DMS79 (cell line): Measurements from ENCODE around the gene KIF18B.

ENCODE experiments used
- DNase-seq: peaks from one replicate; lab custom pipeline; 2025; lab: John Stamatoyannopoulos, UW

The KIF18B gene

DNA sequence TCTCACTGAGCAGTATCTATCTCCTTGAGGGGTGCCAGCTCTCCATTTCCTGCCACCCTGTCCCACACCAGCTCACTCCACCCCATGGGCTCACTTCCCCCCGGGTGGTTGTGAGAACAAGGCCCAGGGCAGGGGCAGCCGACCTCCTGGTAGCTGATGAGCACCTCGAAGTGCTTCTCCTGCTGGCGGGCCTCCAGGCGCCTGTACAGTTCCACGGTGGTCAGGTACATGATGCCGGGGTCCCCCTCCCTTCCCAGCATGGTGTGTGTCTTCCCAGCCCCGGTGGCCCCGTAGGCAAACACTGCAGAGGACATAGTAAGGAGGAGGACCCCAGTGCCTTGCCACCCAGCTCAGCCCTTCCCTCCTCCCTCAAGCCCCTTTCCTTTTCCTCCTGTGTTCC is 12.5 kb downstream of the KIF18B start:
- no peak for DNase-seq

DNA sequence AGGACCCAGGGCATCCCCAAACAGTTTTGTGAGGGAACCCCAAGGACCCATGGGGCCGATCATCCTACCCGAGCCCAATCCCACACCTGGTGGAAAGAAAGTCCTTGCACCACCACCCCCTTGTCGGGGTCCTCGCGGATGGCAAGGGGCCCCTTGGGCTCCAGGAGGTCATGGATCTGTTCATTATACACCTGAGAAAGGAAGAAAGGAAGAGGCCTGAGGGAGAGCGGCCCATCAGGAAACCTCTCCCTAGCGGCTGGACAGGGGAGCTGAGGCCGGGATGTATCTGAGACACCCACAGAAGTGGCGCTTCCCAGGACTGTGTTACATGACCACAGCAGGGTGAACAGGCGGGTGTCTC is 12.8 kb downstream of the KIF18B start:
- DNase-seq: no peak

DNA sequence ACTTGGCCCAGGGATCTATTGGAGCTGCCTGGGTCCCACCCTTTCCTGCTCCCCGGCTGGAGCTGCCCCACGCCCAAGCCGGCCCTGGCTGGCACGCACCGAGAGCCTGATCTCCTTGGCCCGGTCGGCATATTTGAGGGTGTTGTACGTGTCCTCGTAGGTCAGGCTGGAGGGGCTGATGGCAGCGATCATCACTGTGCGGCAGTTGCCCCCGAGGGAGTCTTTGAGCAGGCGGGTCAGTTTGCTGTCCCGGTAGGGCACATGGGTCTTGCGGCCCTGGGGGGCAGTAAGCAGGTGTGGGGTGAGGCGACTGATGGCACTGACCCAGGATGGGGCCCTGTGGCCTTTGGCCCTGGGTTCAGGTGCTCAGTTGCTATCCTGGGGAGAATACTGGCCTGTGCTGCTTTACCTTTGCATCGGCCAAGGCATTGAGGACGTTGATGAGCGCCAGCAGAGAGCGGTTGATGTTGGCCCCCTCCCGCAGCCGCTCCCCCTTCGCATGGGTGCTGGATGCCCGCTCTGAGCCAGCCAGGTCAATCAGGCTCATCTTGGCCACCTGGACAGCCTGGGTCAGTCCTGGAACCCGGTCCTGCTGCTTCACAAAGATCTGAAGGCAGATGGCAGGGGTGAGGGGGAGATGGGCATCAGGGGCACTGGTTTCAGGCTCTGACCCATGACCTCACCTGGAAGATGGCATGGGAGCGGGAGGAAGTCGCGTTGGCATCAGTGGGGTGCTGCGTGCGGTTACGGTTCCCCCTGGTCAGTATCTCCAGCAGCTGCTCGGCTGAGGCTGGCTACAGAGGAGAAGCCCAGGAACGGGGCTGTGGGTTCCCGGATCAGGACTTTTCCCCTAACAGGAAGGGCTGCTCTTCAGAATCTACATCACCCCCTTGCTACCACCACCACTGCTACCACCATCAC is 13.5 kb downstream of the KIF18B start:
- DNase-seq: no peak

DNA sequence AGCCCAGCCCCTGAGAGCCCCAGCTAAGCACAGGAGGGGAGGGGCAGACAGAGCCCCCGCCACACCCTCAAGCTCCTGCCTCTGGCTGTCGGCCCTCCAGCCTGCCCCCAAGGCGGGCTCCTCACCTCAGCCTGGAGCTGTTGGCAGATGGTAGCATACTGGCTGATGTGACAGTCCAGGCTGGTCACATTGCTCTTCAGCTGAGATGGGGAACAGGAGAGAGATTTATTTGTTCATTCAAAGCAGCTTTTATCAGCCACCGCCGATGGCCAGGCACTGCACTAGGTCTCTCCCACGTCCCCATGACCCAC is 14.8 kb downstream of the KIF18B start:
- DNase-seq: no peak

DNA sequence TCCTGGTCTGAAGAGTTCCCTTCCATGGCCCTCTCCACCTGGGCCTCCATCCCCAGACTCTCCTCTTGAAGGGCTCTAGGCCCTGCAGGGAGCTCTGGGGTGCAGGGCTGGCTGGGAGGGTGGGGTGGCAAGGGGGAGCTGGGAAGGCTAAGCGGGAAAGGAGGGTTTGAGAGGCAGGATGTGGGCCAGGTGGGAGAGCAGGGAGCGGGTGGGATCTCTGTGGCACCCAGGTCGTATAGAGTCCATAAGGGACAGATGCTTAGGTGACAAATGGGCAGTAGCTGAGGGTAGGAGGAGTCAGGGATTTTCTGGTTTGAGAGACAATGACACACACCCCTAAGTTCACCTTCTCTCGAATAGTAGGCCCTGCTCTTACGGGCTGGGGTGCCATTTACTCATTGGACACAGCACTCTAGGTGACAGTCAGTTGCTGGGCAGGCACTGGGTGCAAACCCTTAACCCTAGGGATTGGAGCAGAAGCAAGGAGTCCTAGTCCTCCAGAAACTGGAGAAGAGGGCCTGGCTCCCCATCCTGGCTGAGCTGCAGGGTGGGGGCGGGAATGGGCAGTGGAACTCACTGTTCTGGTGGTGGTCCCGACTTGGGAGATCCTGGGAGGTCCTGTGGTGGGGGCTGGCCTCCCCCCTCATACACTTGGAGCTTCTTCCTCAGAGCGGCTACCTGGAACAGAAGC is 15.3 kb downstream of the KIF18B start:
- DNase-seq: no peak

DNA sequence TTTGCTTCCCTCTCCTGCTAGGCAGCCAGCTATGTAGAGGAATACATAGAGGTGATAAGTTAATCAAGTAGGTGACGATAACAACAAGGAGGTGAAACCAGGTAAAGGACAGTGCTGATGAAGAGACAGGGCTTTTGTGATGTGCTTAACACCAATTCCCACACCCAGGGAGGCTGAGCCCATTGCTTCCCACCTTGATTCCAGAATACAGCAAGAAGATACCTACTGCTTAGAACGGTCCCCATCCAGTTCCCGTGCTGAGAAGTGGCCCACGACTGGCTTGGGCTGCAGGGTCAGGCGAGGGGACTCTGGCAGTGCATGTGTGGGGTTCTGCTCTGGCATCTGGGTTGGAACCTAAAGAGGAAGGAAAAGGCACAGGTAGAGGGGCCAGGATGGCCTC is 16.2 kb downstream of the KIF18B start:
- DNase-seq: no peak

DNA sequence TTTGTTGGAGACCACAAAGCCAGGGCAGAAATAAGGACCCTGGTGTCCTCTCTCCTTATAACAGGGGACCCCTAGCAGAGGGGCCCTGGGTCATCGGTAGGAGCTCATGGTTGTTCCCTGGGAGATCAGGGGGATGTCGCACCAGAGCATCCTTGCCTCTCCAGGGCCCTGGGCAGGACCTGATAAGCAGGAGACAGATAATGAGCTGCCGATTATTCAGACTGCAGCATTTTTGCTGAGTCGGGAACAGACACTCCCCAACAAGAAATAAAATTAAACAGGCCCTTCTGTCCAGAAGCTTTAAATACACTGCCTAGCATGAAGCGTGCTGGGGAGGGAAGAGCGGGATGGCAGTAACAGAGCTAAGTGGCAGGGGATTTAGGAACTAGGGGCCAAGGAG is 16.9 kb downstream of the KIF18B start:
- DNase-seq: no peak

DNA sequence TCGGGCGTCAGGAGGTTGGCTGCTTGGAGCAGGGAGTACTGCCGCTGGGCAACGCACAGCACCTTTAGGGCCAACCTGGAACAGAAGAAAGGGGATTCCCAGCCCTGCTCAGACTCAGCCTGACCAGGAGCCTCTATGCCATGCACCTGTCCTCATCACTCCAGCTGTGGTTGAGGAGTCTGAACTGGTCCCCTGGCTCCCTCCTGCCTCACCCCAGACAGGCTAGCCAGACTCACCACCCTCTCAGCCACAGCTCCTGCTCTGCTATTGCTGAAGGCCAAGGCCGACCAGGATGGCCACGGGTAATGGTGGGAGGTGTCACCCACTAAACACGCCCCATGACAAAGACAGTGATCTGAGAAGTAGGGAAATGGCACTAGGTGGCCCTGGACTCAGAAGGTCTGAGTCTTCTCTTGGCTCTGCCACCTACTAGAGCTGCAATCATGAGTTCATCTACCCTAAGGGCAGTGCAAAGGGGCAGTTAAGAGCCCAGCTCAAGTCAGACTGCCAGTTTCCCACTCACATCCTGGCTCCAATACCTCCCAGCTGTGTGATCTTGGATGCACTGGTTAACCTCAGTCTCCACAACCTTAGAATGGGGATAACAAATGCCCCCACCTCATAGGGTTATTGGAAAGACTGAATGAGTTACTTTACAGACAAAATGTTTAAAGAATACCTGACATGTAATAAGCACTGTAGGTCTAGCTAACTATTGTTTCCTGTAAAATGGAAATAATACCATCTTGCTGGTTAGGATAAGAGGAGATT is 18.4 kb downstream of the KIF18B start:
- no peak for DNase-seq

DNA sequence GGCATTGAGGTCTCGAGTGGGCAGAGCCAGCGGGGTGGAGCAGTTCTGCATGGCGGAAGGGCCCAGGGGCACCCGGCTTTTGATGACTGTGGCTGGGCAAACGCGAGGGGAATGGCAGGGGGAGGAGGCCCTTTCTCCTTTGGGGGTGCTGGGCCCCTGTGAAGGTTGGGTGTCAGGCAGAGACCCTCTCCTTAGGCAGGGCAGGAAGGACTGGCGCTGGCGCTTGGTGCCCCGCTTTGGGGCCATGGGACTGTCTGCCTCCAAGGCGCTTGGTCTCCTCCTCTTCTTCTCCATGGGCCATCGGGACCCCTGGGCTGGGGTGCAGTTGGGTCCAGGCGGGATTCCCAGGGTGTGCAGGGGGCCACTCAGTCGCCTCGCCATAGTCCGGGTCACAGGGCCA is 19.4 kb downstream of the KIF18B start:
- DNase-seq: no peak

DNA sequence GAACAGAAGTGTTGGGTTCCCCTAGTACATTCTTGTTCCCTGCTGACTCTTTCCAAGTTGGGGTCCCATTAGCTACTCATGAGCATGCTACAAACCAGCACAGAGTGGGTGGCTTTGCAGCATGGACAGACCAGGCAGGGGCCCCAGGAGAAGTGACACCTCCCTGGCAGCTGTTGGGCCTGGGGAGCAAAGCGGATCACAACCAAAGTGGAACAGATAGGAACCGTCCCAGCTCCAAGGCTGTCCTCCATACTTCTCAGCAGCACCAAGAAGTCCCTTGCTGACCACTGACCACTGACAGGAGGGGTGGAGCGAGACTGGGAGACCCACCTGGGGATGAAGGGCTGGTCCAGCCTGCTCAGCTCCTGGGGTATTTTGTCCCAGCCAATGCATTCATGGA is 19.9 kb downstream of the KIF18B start:
- no peak for DNase-seq

DNA sequence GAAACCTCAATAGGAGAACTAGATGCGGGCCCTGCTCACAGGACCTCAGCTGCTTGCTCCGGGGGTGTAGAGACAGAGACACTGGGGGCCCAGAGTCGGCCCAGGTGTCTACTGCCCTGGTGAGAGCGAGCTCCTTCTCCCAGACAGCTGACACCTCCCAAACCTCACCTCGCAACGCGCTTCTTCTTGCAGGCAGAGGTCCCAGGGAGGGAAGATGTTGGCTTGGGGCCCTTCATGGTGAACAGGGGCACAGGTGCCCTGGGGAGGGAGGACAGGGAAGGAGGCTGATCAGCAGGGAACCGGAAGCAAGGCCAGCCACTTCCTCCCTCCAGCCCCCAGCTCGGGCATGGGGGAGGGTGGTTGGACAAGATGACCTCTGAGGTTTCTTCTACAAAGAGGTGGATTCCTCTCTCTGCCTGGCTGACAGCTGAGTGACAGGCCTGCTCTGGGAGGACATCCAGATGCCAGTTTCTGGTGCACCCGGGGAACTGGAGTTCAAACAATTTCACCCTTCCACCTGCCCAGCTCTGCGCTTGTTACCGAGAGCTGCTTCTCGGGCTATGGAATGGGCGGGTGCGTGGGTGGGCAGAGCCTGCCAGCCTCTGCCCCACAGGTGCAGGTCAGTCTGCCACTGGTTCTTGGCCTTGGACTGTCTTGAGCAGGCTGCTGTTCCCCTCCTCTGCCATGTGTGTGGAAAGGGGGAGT is 20.6 kb downstream of the KIF18B start:
- no peak for DNase-seq

DNA sequence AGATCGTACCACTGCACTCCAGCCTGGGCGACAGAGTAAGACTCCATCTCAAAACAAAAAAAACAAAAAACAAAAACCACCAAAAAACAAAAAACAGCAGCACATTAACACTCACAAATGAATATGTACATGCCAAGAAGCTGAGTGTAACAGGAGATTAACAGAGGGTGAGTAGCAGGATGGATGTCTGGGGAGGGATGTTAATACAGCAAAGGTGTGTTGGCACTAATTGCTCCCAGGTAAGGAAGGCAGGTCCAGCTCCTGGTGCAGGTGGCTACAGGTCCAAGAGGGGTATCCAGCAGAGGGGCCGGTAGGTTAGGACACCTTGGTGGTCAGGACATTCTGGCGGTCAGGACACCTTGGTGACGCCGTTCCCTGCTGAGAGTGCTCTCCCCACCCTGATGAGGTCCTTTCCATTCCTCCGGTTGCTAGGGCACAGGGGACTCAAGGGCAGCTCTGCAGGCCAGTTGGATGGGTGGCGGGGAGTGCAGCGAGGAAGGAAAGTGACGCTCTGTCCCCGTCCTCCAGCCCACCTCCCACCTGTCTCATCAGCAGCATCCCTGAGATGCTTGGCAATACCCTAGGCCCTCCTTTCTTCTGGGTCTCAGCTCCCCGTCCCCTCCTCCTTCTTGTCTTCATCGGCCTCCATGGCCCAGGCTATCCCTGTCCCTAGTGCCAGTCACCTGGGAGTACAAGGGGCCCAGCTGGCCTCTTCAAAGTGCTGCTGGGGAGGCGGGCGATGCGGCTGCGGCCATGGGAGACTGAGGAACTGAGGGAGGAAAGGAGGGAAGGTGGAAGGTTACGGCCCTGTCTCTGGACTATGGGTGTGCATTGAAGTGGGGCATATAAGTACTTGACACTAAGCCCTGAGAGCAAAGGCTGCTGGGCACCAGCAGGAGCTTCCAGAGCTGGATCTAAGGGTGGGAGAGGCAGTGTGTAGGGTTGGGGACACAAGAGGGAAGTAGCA is 21.6 kb downstream of the KIF18B start:
- DNase-seq: no peak

DNA sequence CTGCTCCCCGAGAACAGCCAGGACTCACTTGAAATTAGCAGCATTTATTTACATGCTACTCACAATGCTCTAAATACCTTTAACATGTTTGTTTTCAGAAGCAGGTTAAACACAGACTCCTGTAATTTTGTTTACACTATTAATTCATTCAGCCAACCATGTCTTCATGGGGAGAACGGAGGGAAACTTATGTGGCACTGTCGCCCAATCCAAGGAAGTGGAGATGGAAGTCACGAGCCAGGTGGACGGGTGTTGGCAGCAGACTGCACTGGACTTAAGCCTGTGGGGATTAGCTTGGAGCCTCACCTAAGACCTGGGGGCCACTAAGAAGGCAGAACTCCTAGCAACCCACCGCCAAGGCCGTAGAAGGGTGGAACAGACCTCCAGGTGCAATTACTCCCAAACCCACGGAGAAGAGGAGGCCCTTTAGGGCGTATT is 23.4 kb downstream of the KIF18B start:
- peak; percentile 65 for DNase-seq

DNA sequence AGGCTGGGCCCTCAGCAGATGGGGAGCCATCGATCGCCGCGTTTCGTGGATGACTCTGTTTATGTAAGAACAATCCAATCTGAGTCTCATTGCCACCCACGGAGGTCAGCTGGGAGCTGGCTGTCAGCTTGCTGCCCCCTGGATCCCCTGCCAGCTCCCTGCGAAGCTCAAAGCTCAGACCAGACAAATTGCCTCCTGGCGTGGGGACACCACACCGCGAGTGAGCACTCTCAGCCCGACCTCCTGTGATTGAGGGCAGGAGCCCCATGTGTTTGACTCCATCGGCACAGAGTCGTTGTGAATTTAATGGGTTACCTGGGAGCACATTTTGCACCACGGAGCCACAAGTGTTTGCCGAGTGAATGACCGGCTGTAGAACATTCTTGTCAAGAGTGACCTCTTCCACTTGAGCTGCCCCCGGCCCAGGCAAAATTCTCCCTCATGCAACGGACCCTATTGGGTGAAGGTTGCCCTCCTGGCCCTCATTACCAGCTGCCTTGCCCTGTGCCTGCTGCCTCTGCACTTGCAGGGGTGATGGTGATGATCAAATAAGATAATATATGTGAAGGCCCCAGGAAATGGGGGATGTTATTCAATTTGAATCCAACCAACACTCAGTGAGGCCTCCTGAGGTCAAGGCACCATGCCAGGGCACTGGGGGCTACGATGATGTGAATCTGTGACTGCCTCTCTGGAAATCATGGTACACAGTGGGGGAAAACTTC is 24.7 kb downstream of the KIF18B start:
- DNase-seq: no peak

DNA sequence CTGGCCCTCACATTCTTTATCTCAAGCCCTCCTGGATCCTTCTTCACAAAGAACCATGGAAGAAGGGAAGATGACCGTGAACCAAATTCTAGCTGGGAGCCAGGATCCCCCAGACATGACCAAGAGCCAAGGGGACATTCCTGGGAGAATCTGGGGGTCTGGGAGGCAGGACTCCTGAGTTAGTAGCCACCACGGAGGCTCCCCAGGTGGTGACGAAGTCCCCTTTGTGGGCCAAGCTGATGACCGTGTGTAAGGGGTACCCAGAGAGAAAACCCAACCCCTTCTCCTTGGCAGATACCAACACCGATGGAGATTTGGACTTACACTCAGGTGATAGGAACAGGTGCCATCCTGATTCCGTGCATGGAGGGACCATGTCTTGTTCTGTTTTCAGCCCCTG is 25.4 kb downstream of the KIF18B start:
- no peak for DNase-seq

DNA sequence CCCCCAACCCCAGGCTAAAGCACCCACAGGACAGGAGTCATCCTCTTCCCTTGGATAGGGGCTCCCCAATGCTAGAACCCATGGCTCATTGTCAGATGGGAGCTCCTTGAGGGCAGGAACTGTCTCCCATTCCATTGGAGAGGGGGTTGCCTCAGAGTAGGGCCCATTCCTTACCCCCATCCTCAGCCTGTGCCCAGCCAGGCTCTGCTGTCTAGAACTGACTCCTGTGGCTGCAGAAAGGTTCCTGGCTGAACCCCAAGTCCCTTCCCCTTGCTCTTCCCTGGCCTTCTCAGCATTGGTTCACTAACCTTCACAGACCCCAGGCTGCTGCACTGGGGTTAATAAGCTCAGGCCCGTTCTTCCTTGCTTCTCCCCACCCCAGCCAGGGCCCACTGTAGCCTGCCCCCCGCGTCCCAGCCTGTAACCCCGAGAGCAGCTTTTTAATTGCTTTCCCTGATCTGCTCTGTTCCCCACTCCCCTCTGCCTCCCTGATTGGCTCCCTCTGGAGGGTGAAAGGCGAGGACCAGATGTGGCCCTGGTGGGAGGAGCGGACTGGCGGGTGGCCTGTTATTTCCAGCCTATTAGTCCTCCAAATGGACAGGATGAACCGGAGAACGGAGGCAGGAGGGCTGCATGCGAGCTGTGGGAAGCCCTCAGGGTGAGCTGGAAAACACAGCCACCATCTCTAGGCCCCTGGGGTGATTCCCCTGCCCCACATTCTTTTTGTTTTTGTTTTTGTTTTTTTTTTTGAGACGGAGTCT is 26.3 kb downstream of the KIF18B start:
- DNase-seq: no peak

DNA sequence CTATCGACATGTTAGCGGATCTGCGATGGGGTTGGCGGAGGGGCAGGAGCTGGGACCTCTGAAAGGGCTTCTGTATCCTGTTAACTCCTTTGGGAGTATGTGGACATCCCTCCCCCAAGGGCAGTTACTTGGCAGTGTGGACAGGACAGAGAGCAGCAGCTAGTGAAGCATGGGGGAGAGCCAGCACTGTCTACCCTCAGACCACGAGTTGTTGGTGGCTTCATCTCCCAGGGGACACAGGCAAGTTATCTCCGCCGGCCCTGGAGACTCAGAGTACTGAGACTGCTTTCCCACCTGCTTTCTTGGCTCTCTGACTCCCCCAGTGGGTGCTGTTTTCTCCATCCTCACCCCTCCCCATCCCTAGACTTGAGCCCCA is 27.0 kb downstream of the KIF18B start:
- no peak for DNase-seq

DNA sequence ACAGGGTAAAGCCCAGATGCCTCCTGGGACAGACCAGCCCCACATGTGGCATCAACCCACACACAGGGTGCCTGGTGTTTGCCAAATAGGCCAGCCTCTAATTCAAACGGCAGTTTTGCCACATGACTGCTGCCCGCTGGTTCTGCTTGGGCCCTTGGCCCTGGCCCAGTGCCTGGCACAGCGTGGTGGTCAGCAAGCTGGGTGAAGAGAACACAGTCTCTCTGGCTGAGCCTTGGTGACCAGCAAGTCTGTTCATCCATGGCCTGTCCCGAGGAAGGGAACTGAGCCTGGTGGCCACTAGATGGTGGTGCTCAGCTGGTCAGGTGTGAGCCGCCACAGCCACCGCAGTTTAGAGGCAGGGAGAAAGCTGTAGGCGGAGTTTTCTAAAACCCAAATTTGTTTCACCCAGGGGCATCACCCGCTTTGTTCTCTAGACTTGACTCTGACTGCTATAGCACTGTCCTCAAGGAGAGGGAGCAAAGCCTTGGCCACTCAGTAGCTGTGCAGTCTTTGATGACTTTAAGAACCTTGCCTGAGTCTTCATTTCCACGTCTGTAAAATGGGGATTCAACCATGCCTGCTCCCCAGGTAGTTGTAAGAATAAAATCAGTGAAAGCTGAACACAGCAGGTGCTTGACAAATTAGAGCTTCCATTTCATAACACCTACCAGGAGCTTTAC is 27.5 kb downstream of the KIF18B start:
- peak; percentile 42 for DNase-seq

DNA sequence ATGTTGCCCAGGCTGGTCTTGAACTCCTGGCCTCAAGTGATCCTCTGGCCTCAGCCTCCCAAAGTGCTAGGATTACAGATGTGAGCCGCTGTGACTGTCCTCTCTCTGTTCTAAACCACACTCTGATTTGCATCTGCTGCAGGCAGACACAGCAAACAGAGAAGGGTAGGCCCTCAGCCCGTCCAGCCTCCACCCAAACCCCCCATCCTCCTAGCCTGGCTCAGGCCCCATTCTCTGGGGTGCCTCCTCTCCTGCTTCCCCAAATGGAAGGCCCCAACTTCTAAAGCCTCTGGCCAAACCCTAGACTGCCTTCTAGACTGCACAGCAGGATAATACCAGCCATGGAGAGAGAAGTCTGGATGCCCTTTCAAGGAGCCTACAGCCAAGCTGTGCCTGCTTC is 28.2 kb downstream of the KIF18B start:
- no peak for DNase-seq
